HepG2 (cell line): ENCODE data around the gene PRSS38. TPM values are rescaled to one million over a fixed set of nuclear protein-coding genes. Genes with fewer than 3 reads are reported as not detected.

Source experiments
- ATAC-seq: fragments of 200-7000 bp; cut with Tn5 transposase; 3 replicates; pipeline ENCODE4 v1.9.1; 2020; ENCODE audit warnings: mild to moderate bottlenecking, moderate library complexity
- BruUV-seq: library from RNA; stranded (reverse); fragments of 400-500 nt; replicated peaks from 2 replicates; lab custom pipeline; 2021; lab: Mats Ljungman, UMichigan
- CTCF ChIA-PET: fragments of 300-600 bp; formaldehyde crosslinking; extraction: SDS; loops from one replicate; lab custom pipeline; 2021; ENCODE audit warnings: low total read pairs, inconsistent platforms, low intra/inter-chr PET ratio; lab: Yijun Ruan, JAX
- POLR2A ChIA-PET: fragments of 350-600 bp; sonication (Branson Sonifier 250); formaldehyde crosslinking; loops from one replicate; lab custom pipeline; 2020; ENCODE audit warnings: antibody characterized with exemption, inconsistent platforms; lab: Yijun Ruan, JAX
- DNase-seq: peaks from one replicate; pipeline ENCODE4 v3.0.0-alpha.2; 2015; ENCODE audit warnings: low spot score
- FAIRE-seq: peaks from 3 replicates; lab custom pipeline; 2011; peaks lifted over from hg19 to GRCh38; lab: Jason Lieb, UNC
- H2AFZ ChIP-seq: one replicate; pipeline ENCODE4 v1.6.1; 2011; ENCODE audit warnings: low read length, inconsistent platforms
- H3K27ac ChIP-seq: fragments of 300-600 bp; 3 replicates; pipeline ENCODE4 v1.8.0; 2011; ENCODE audit warnings: mixed run types, mild to moderate bottlenecking, mixed read lengths, low read length, inconsistent platforms; ENCODE audit not compliant: insufficient read depth; ENCODE audit errors: extremely low read length
- H3K27me3 ChIP-seq, 2 experiments: fragments of 200-600 bp in 1 of 2; 2 replicates in 1 of 2; 3 replicates in 1 of 2; pipeline versions ENCODE4 v1.6.0 to v1.8.0; 2011; ENCODE audit warnings: low read length in 2 of 2, mild to moderate bottlenecking in 2 of 2, moderate library complexity in 2 of 2, inconsistent platforms in 1 of 2; ENCODE audit not compliant: insufficient read depth in 2 of 2, control insufficient read depth in 1 of 2
- H3K36me3 ChIP-seq, 2 experiments: fragments of 200-600 bp in 1 of 2; replicated peaks in 1 of 2; 2 replicates in 1 of 2; 3 replicates in 1 of 2; pipeline versions ENCODE4 v1.5.1 to v1.8.0; 2011; ENCODE audit warnings: low read length in 2 of 2, inconsistent platforms in 1 of 2; ENCODE audit not compliant: insufficient read depth in 2 of 2, control insufficient read depth in 1 of 2
- H3K4me1 ChIP-seq: 2 replicates; pipeline ENCODE4 v1.5.1; 2012; ENCODE audit warnings: low read length, inconsistent platforms; ENCODE audit not compliant: insufficient read depth
- H3K4me2 ChIP-seq: 2 replicates; pipeline ENCODE4 v1.6.0; 2011; ENCODE audit warnings: low read depth, low read length, inconsistent platforms
- H3K4me3 ChIP-seq, 3 experiments: fragments of 200-600 bp in 1 of 3; sonication (generic), shearing (Covaris generic) in 1 of 3; replicated peaks in 1 of 3; 2 replicates each; pipeline ENCODE4 v1.5.1; 2011 to 2016; ENCODE audit warnings: low read length in 3 of 3, inconsistent platforms in 2 of 3, low read depth in 2 of 3, mild to moderate bottlenecking in 2 of 3, control low read depth in 1 of 3, mixed read lengths in 1 of 3; ENCODE audit not compliant: insufficient read depth in 1 of 3
- H3K79me2 ChIP-seq: one replicate; pipeline ENCODE4 v1.6.1; 2011; ENCODE audit warnings: low read length, inconsistent platforms; ENCODE audit not compliant: insufficient read depth
- H3K9ac ChIP-seq: 2 replicates; pipeline ENCODE4 v1.6.0; 2011; ENCODE audit warnings: mild to moderate bottlenecking, low read depth, low read length, inconsistent platforms; ENCODE audit not compliant: insufficient read depth
- H3K9me3 ChIP-seq: 2 replicates; pipeline ENCODE4 v1.5.1; 2012; ENCODE audit warnings: mild to moderate bottlenecking, low read length
- H4K20me1 ChIP-seq: 2 replicates; pipeline ENCODE4 v1.6.0; 2011; ENCODE audit warnings: inconsistent platforms, mild to moderate bottlenecking, low read length, moderate library complexity; ENCODE audit not compliant: insufficient read depth
- BCL3 ChIP-seq: sonication (generic); formaldehyde crosslinking; IDR thresholded peaks from 2 replicates; pipeline ENCODE4 v1.5.1; 2020; ENCODE audit warnings: mild to moderate bottlenecking, missing genetic modification reagents, moderate library complexity
- IRF9 ChIP-seq: sonication (generic); formaldehyde crosslinking; IDR thresholded peaks from 2 replicates; pipeline ENCODE4 v1.8.0; 2022; ENCODE audit warnings: missing genetic modification reagents, mild to moderate bottlenecking, borderline replicate concordance
- MNT ChIP-seq: fragments of 450-650 bp; IDR thresholded peaks from 2 replicates; pipeline ENCODE4 v1.6.1; 2016
- SMAD3 ChIP-seq: sonication (generic); formaldehyde crosslinking; IDR thresholded peaks from 2 replicates; pipeline ENCODE4 v1.4.0; 2020; ENCODE audit warnings: missing genetic modification reagents
- SP140L ChIP-seq: sonication (generic); formaldehyde crosslinking; IDR thresholded peaks from 2 replicates; pipeline ENCODE4 v1.4.0; 2020; ENCODE audit warnings: missing genetic modification reagents, borderline replicate concordance
- THAP11 ChIP-seq: IDR thresholded peaks from 2 replicates; pipeline ENCODE4 v1.6.1; 2016; ENCODE audit warnings: missing biosample characterization, missing genetic modification reagents
- ZBTB37 ChIP-seq: sonication (generic); formaldehyde crosslinking; IDR thresholded peaks from 2 replicates; pipeline ENCODE4 v1.4.0; 2020; ENCODE audit warnings: mild to moderate bottlenecking, missing genetic modification reagents
- ZFP36L2 ChIP-seq: sonication (generic); formaldehyde crosslinking; IDR thresholded peaks from 2 replicates; pipeline ENCODE4 v1.4.0; 2020; ENCODE audit warnings: missing genetic modification reagents
- ZNF160 ChIP-seq: sonication (generic); formaldehyde crosslinking; IDR thresholded peaks from 2 replicates; pipeline ENCODE4 v1.8.0; 2022; ENCODE audit warnings: mild to moderate bottlenecking, inconsistent platforms, missing genetic modification reagents
- ZNF513 ChIP-seq: sonication (generic); formaldehyde crosslinking; conservative IDR thresholded peaks from 2 replicates; pipeline ENCODE4 v1.5.0; 2020; ENCODE audit warnings: missing genetic modification reagents
- WGBS: methylation state at CpG from one replicate; pipeline ENCODE4 v1.1.6; 2017; ENCODE audit warnings: low lambda C conversion rate; 5-methylcytosine and 5-hydroxymethylcytosine counted together
- in situ Hi-C: cut with HindIII; loops from 2 replicates; pipeline ENCODE4 v1.10.0; 2017; ENCODE audit warnings: low pct_unique_long_range_greater_than_20kb; ENCODE audit not compliant: extremely low pct_ligation_motif_present
- intact Hi-C: fragments of 100-400 bp; cut with micrococcal nuclease; formaldehyde crosslinking; loops from one replicate; pipeline ENCODE4 v1.10.0; 2022; ENCODE audit not compliant: unreplicated experiment
- polyA plus RNA-seq, 8 experiments: library from polyadenylated mRNA; depleted of rRNA in 3 of 8; stranded (reverse) in 7 of 8; unstranded in 1 of 8; fragments of >200 nt; fragmentation: Illumina TruSeq in 4 of 8; extraction: Trizol in 4 of 8; gene quantifications; 2 replicates each; pipeline versions ENCODE4 v1.2.1 to v1.2.3, GENCODE V29; 2011 to 2016; ENCODE audit warnings: low read depth in 4 of 8, missing spikeins in 1 of 8, mixed read lengths in 1 of 8; ENCODE audit not compliant: insufficient read depth in 1 of 8
- total RNA-seq, 5 experiments: library from RNA; depleted of rRNA; stranded (reverse); fragments of >200 nt; fragmentation: Illumina TruSeq; extraction: Trizol; gene quantifications; 2 replicates each; pipeline ENCODE4 v1.2.3, GENCODE V29; 2016; ENCODE audit warnings: low read depth in 1 of 5

The PRSS38 gene
- total and polyA plus RNA-seq, 2 of the 13 experiments (the other 11 are each of a cell fraction or from before 2014, with no cell fraction given) = not detected

GRCh38 chr1:227891223-227891954, 75.9 kb downstream of the PRSS38 start:
- CTCF ChIA-PET = no interaction called here
- in situ Hi-C loops (no loop called here), intact Hi-C loops (no loop called here)
- Histone ChIP-seq H3K4me1 (peaks cover 15% of the 10 kb centered on the region), H3K9me3 (no peaks in the 10 kb centered on the region), H3K79me2 (no peaks in the 10 kb centered on the region), H3K27me3 (peaks cover 6 to 37% of the 10 kb centered on the region in 2 experiments), H3K9ac (no peak overlapping the region), H3K4me2 (no peak overlapping the region), H2AFZ (no peak overlapping the region), H3K4me3 (no peak overlapping the region), H3K36me3 (no peaks in the 10 kb centered on the region), H4K20me1 (no peaks in the 10 kb centered on the region), H3K27ac (no peak overlapping the region)
- POLR2A ChIA-PET = no interaction called here
- FAIRE-seq = no peak
- no peak for DNase-seq
- no TSS peak for BruUV-seq
- WGBS = 29% methylated on average over 13 of the region's 19 CpGs
- no peak for ATAC-seq
- TF ChIP-seq MNT (peak; percentile 96), ZNF160 (CRISPR knock-in tag) (no peak)

GRCh38 chr1:227891955-227892488, 76.5 kb downstream of the PRSS38 start:
- ChIA-PET POLR2A (no interaction called here), CTCF (no interaction called here)
- Histone ChIP-seq H3K36me3 (no peaks in the 10 kb centered on the region), H3K4me2 (no peak overlapping the region), H3K9me3 (no peaks in the 10 kb centered on the region), H4K20me1 (no peaks in the 10 kb centered on the region), H2AFZ (no peak overlapping the region), H3K27me3 (peaks cover 6 to 37% of the 10 kb centered on the region in 2 experiments), H3K4me1 (peaks cover 20% of the 10 kb centered on the region), H3K9ac (no peak overlapping the region), H3K27ac (no peak overlapping the region), H3K4me3 (no peak overlapping the region), H3K79me2 (no peaks in the 10 kb centered on the region)
- no peak for DNase-seq
- no TSS peak for BruUV-seq
- no peak for FAIRE-seq
- no peak for ATAC-seq
- intact Hi-C loops = no loop called here
- WGBS = 37% methylated on average over 4 of the region's 6 CpGs
- in situ Hi-C loops = no loop called here
- TF ChIP-seq ZBTB37 (CRISPR knock-in tag) = no peak
- no peak for TF ChIP-seq SP140L
- no peak for TF ChIP-seq THAP11 (CRISPR knock-in tag)
- no peak for TF ChIP-seq BCL3 (CRISPR knock-in tag)
- TF ChIP-seq ZNF513 (CRISPR knock-in tag) = no peak
- no peak for TF ChIP-seq ZFP36L2
- no peak for TF ChIP-seq IRF9 (CRISPR knock-in tag)
- TF ChIP-seq SMAD3 = no peak
